ENCODE data around the gene SYTL3. TPM values are rescaled to one million over a fixed set of nuclear protein-coding genes. Genes with fewer than 3 reads are reported as not detected.

SYTL3 gene
- total and polyA plus RNA-seq, 9 of the 15 experiments (the other 6 are each of a cell fraction or from before 2014, with no cell fraction given): 0.04 to 0.46 (median 0.17) TPM; not detected in 1

DNA sequence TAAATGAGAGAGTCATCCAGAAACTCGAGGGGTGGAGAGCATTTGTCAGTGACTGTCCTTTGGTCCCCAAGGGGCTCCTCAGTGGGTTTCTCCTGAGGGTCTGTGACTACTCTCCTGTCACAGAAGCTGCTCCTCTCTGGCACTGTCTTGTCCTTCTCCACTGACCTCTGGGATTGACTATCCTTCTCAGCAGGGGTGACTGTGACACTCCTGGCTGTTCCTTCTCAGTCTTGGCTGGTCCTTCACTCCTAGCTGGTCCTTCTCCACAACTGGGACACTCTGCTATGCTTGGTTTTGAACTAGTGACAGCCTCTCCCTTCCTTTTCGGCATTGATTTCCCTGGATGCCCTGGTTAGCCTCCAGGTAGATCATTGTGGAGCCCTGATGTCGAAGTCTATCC, 38.8 kb upstream of the SYTL3 start (continued):
- TF ChIP-seq, protein P1, sequence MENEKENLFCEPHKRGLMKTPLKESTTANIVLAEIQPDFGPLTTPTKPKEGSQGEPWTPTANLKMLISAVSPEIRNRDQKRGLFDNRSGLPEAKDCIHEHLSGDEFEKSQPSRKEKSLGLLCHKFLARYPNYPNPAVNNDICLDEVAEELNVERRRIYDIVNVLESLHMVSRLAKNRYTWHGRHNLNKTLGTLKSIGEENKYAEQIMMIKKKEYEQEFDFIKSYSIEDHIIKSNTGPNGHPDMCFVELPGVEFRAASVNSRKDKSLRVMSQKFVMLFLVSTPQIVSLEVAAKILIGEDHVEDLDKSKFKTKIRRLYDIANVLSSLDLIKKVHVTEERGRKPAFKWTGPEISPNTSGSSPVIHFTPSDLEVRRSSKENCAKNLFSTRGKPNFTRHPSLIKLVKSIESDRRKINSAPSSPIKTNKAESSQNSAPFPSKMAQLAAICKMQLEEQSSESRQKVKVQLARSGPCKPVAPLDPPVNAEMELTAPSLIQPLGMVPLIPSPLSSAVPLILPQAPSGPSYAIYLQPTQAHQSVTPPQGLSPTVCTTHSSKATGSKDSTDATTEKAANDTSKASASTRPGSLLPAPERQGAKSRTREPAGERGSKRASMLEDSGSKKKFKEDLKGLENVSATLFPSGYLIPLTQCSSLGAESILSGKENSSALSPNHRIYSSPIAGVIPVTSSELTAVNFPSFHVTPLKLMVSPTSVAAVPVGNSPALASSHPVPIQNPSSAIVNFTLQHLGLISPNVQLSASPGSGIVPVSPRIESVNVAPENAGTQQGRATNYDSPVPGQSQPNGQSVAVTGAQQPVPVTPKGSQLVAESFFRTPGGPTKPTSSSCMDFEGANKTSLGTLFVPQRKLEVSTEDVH (IDR thresholded peaks at IDR 0.05; ENCODE audit: low read depth, partially characterized antibody): no peak
- TF ChIP-seq ZNF239 (CRISPR knock-in tag; IDR thresholded peaks at IDR 0.05) (no peak), ZNF444 (CRISPR knock-in tag; IDR thresholded peaks at IDR 0.05) (no peak), BMI1 (IDR thresholded peaks at IDR 0.05; ENCODE audit: low read length) (no peak), ZNF212 (CRISPR knock-in tag; IDR thresholded peaks at IDR 0.05) (no peak), ZNF766 (CRISPR knock-in tag; conservative IDR thresholded peaks at IDR 0.05) (no peak)

GRCh38 chr6:158611541-158612370, 38.1 kb upstream of the SYTL3 start:
- DNase-seq (ENCODE audit: extremely low read depth in 1 of 4, low spot score in 3 of 4) (no peak), ATAC-seq (no peak), FAIRE-seq (no peak)
- in situ Hi-C loops (cut with MboI): no loop called here
- Histone ChIP-seq H3K9ac (ENCODE audit: insufficient read depth in 1 of 2, low read depth in 2 of 2, low read length in 2 of 2) (no peak overlapping the region), H3K4me2 (ENCODE audit: insufficient read depth, low read length) (no peak overlapping the region), H3K27me3 (ENCODE audit: control insufficient read depth in 2 of 2, insufficient read depth in 2 of 2, low read length in 2 of 2) (no peaks in the 10 kb centered on the region), H3K4me3 (no peak overlapping the region), H3K79me2 (ENCODE audit: control insufficient read depth, insufficient read depth, low read length) (no peaks in the 10 kb centered on the region), H2AFZ (ENCODE audit: low read depth, low read length) (no peak overlapping the region), H3K9me1 (ENCODE audit: control insufficient read depth, insufficient read depth, low read length) (no peaks in the 10 kb centered on the region), H3K36me3 (ENCODE audit: control insufficient read depth, insufficient read depth, low read length) (peaks cover 77% of the 10 kb centered on the region), H3K4me1 (replicated peaks in 1 of 2; ENCODE audit: control insufficient read depth in 2 of 2, insufficient read depth in 2 of 2, low read length in 2 of 2) (no peaks in the 10 kb centered on the region), H3K27ac (ENCODE audit: extremely low read depth, low read depth, low read length) (no peak overlapping the region), H4K20me1 (replicated peaks; ENCODE audit: control insufficient read depth, insufficient read depth, low read length) (no peaks in the 10 kb centered on the region), H3K9me3 (replicated peaks; ENCODE audit: control insufficient read depth, insufficient read depth, low read depth, low read length) (no peaks in the 10 kb centered on the region)
- ChIA-PET CTCF (ENCODE audit: low intra/inter-chr PET ratio) (no interaction called here), POLR2A (interaction anchor here (0.6 to 2.5 kb wide), 3 partner anchors 10 to 504 kb away, joined by 3 to 10 read pairs (median 3); no protein-coding TSS in a partner anchor)
- BruUV-seq (replicated peaks): no TSS peak
- 84% methylated on average over 14 of the region's 14 CpGs for WGBS (ENCODE audit: insufficient coverage, low coverage, missing lambda C conversion rate)
- TF ChIP-seq PRMT5 (CRISPR knock-in tag; IDR thresholded peaks at IDR 0.05) (no peak), BRF1 (IDR thresholded peaks at IDR 0.05; ENCODE audit: borderline replicate concordance, extremely low read depth, insufficient read length) (no peak), ZNF740 (CRISPR knock-in tag; IDR thresholded peaks at IDR 0.05) (no peak), ZNF740 (tag; IDR thresholded peaks at IDR 0.05) (0 out of 4 replicates have a peak, but pooled peaks of 1 of the 2 experiments have one; percentile 35)
- intact Hi-C loops (cut with micrococcal nuclease): no loop called here

All from K562 (cell line).